GM12878 (cell line): ENCODE data around the gene NDUFA11. TPM values are rescaled to one million over a fixed set of nuclear protein-coding genes. Genes with fewer than 3 reads are reported as not detected.

Experiments
- ATAC-seq: fragments of 200-7000 bp; cut with Tn5 transposase; 3 replicates; pipeline ENCODE4 v1.9.1; 2020; ENCODE audit warnings: mild to moderate bottlenecking, moderate library complexity
- BruUV-seq: library from RNA; stranded (reverse); fragments of 400-500 nt; replicated peaks from 2 replicates; lab custom pipeline; 2021; lab: Mats Ljungman, UMichigan
- CTCF ChIA-PET: fragments of 300-600 bp; sonication (Branson Sonifier 250); formaldehyde crosslinking; extraction: SDS; loops from one replicate; lab custom pipeline; 2021; ENCODE audit warnings: inconsistent platforms; lab: Yijun Ruan, JAX
- POLR2A ChIA-PET: fragments of 350-600 bp; formaldehyde crosslinking; extraction: SDS; loops from one replicate; lab custom pipeline; 2021; ENCODE audit warnings: inconsistent platforms; lab: Charles Lee
- RAD21 ChIA-PET: fragments of 300-600 bp; sonication (Branson Sonifier 250); formaldehyde crosslinking; loops from one replicate; lab custom pipeline; 2023; ENCODE audit warnings: antibody characterized with exemption; ENCODE audit not compliant: unreplicated experiment; lab: Charles Lee
- SMC1A ChIA-PET: fragments of 300-600 bp; sonication (Branson Sonifier 250); formaldehyde crosslinking; loops from one replicate; lab custom pipeline; 2023; ENCODE audit not compliant: unreplicated experiment, uncharacterized antibody; lab: Charles Lee
- DNase-seq: peaks from one replicate; pipeline ENCODE4 v3.0.0-alpha.2; 2011; ENCODE audit warnings: low read depth, low spot score
- FAIRE-seq: peaks from 3 replicates; lab custom pipeline; 2011; peaks lifted over from hg19 to GRCh38; lab: Jason Lieb, UNC
- H2AFZ ChIP-seq: 2 replicates; pipeline ENCODE4 v1.6.0; 2011; ENCODE audit warnings: low read depth, low read length, control low read depth; ENCODE audit not compliant: control insufficient read depth
- H3K27ac ChIP-seq: 2 replicates; pipeline ENCODE4 v1.5.1; 2011; ENCODE audit warnings: control low read depth; ENCODE audit not compliant: control insufficient read depth, insufficient read depth
- H3K27me3 ChIP-seq, 2 experiments: replicated peaks in 1 of 2; 2 replicates each; pipeline versions ENCODE4 v1.6.0 to v1.6.1; 2011; ENCODE audit warnings: low read length in 1 of 2; ENCODE audit not compliant: control insufficient read depth in 2 of 2, insufficient read depth in 2 of 2
- H3K36me3 ChIP-seq, 2 experiments: 2 replicates each; pipeline ENCODE4 v1.5.1; 2011; ENCODE audit warnings: low read length in 1 of 2; ENCODE audit not compliant: control insufficient read depth in 2 of 2, insufficient read depth in 2 of 2
- H3K4me1 ChIP-seq: 2 replicates; pipeline ENCODE4 v1.6.1; 2011; ENCODE audit warnings: mild to moderate bottlenecking, low read length, moderate library complexity, mixed read lengths; ENCODE audit not compliant: control insufficient read depth, insufficient read depth
- H3K4me2 ChIP-seq: 2 replicates; pipeline ENCODE4 v1.6.0; 2011; ENCODE audit warnings: control low read depth; ENCODE audit not compliant: control insufficient read depth, insufficient read depth
- H3K4me3 ChIP-seq: fragments of 200-600 bp; sonication (generic); 2 replicates; pipeline ENCODE4 v1.5.1; 2016
- H3K79me2 ChIP-seq: 2 replicates; pipeline ENCODE4 v1.6.0; 2011; ENCODE audit warnings: low read length; ENCODE audit not compliant: control insufficient read depth, insufficient read depth
- H3K9ac ChIP-seq: 2 replicates; pipeline ENCODE4 v1.8.0; 2011; ENCODE audit warnings: low read length, control low read depth, mixed read lengths; ENCODE audit not compliant: control insufficient read depth, insufficient read depth
- H3K9me3 ChIP-seq: replicated peaks from 3 replicates; pipeline ENCODE4 v1.5.1; 2011; ENCODE audit warnings: mild to moderate bottlenecking, low read length; ENCODE audit not compliant: control insufficient read depth, insufficient read depth
- H4K20me1 ChIP-seq: 2 replicates; pipeline ENCODE4 v1.6.0; 2011; ENCODE audit not compliant: control insufficient read depth, insufficient read depth
- BMI1 ChIP-seq: fragments of 450-650 bp; IDR thresholded peaks from 2 replicates; pipeline ENCODE4 v1.6.1; 2016; ENCODE audit warnings: mild to moderate bottlenecking, moderate library complexity, borderline replicate concordance
- GATAD2B ChIP-seq: fragments of 450-650 bp; conservative IDR thresholded peaks from 2 replicates; pipeline ENCODE4 v1.6.1; 2017; ENCODE audit warnings: low read depth, mild to moderate bottlenecking, moderate library complexity
- MYB ChIP-seq: fragments of 150-350 bp; IDR thresholded peaks from 2 replicates; pipeline ENCODE4 v1.6.1; 2014; ENCODE audit warnings: mild to moderate bottlenecking, low read depth, low read length, borderline replicate concordance
- NFYB ChIP-seq: IDR thresholded peaks from 2 replicates; pipeline ENCODE4 v1.6.1; 2011; ENCODE audit warnings: low read depth, mild to moderate bottlenecking, low read length, improper control_type of control experiment, moderate library complexity; ENCODE audit not compliant: insufficient read depth
- POLR2AphosphoS2 ChIP-seq: IDR thresholded peaks from 2 replicates; pipeline ENCODE4 v1.6.1; 2011; ENCODE audit warnings: low read depth, mild to moderate bottlenecking, low read length, improper control_type of control experiment, moderate library complexity
- STAT3 ChIP-seq: IDR thresholded peaks from 2 replicates; pipeline ENCODE4 v1.6.1; 2011; ENCODE audit warnings: low read depth, low read length, improper control_type of control experiment
- TCF12 ChIP-seq: IDR thresholded peaks from 2 replicates; pipeline ENCODE4 v1.6.1; 2011; ENCODE audit warnings: low read depth, mild to moderate bottlenecking, low read length
- YY1 ChIP-seq: IDR thresholded peaks from 2 replicates; pipeline ENCODE4 v1.6.1; 2011; ENCODE audit warnings: low read depth, mild to moderate bottlenecking, low read length
- ZNF622 ChIP-seq: fragments of 450-650 bp; IDR thresholded peaks from 2 replicates; pipeline ENCODE4 v1.6.1; 2017; ENCODE audit warnings: mild to moderate bottlenecking, inconsistent platforms
- WGBS: methylation state at CpG from one replicate; pipeline ENCODE4 v1.1.6; 2016; ENCODE audit warnings: low lambda C conversion rate; ENCODE audit not compliant: insufficient replicate concordance, insufficient coverage; ENCODE audit errors: missing lambda C conversion rate; 5-methylcytosine and 5-hydroxymethylcytosine counted together
- in situ Hi-C: fragments of 300-500 bp; cut with MboI; formaldehyde crosslinking; loops from 9 replicates; pipeline ENCODE4 v1.14.3; 2018; ENCODE audit warnings: mixed read lengths
- intact Hi-C: fragments of 100-400 bp; cut with micrococcal nuclease; formaldehyde crosslinking; loops from one replicate; pipeline ENCODE4 v1.14.2; 2022; ENCODE audit not compliant: unreplicated experiment
- polyA plus RNA-seq, 11 experiments: library from polyadenylated mRNA; depleted of rRNA in 4 of 11; unstranded in 6 of 11; stranded (reverse) in 5 of 11; fragments of >200 nt; fragmentation: Nextera tagmentation in 4 of 11; fragmentation: Illumina TruSeq in 1 of 11; extraction: Ambion mirVana in 4 of 11; extraction: Trizol in 1 of 11; gene quantifications; 1 replicate in 1 of 11; 2 replicates in 10 of 11; pipeline versions ENCODE4 v1.2.1 to v1.2.3, GENCODE V29; 2011 to 2016; ENCODE audit warnings: inconsistent platforms in 2 of 11, missing spikeins in 2 of 11, low read depth in 1 of 11
- total RNA-seq, 4 experiments: library from RNA; depleted of rRNA in 3 of 4; stranded (reverse); fragments of >200 nt in 3 of 4; fragmentation: Illumina TruSeq in 1 of 4; extraction: Trizol in 1 of 4; gene quantifications; 2 replicates each; pipeline versions ENCODE4 v1.2.1 to v1.2.3, GENCODE V29; 2013 to 2021
- TF ChIP-seq, protein P1 (sequence below): IDR thresholded peaks from 2 replicates; pipeline ENCODE4 v1.6.1; 2012; ENCODE audit warnings: mild to moderate bottlenecking, low read depth, low read length

NDUFA11 gene
- total and polyA plus RNA-seq, 10 of the 15 experiments (the other 5 are each of a cell fraction or from before 2014, with no cell fraction given): 108 to 600 (median 289) TPM

DNA sequence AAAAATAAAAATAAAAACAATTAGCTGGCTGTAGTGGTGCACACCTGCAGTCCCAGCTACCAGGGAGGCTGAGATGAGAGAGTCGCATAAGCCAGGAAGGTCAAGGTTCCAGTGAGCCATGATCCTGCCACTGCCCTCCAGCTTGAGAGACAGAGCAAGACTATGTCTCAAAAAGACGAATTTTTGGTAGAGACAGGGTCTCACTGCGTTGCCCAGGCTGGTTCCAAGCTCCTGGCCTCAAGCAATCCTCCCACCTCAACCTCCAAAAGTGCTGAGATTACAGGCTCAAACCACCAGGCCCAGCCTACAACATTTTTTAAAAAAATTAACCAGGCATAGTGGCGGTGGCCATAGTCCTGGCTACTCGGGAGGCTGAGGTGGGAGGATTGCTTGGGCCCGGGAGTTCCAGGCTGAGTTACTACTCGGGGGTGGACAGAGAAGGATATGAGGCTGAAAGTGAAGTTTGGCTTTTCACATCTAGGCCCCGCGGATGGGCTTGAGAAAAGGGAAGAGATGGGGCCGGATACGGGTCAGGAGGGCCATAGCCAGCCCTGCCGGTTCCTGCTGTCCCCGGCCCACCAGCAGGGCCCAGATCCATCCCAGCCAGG, 10.2 kb downstream of the NDUFA11 start:
- peaks cover 3% of the 10 kb centered on the region; the same call in 1 of the 2 replicates for H4K20me1 ChIP-seq
- DNase-seq: no peak
- no peak overlapping the region for H3K27ac ChIP-seq
- no peaks in the 10 kb centered on the region; the same call in 1 of the 2 replicates for H3K79me2 ChIP-seq
- H3K4me3 ChIP-seq: no peak overlapping the region
- no peaks in the 10 kb centered on the region for H3K27me3 ChIP-seq
- in situ Hi-C loops (no loop called here), intact Hi-C loops (no loop called here)
- ChIA-PET SMC1A (no interaction called here), CTCF (interaction anchor here (0.6 to 1.4 kb wide), 4 partner anchors 8 to 207 kb away, joined by 3 to 8 read pairs (median 4); partner anchors contain the start of genes NDUFA11 and NRTN), POLR2A (interaction anchor here (0.6 to 1.0 kb wide), 2 partner anchors 10 to 75 kb away, joined by 4 read pairs; no protein-coding TSS in a partner anchor), RAD21 (no interaction called here)
- H3K9me3 ChIP-seq: no peaks in the 10 kb centered on the region
- H3K36me3 ChIP-seq: peaks cover 3 to 13% of the 10 kb centered on the region in 2 experiments; a peak in 3 of 4 replicates
- no peak for ATAC-seq
- 77% methylated on average over 13 of the region's 13 CpGs for WGBS
- no peak overlapping the region for H3K9ac ChIP-seq
- no TSS peak for BruUV-seq
- FAIRE-seq: no peak
- H3K4me2 ChIP-seq: no peak overlapping the region
- H3K4me1 ChIP-seq: no peaks in the 10 kb centered on the region
- H2AFZ ChIP-seq: no peak overlapping the region
- TF ChIP-seq GATAD2B (no peak), POLR2AphosphoS2 (no peak), YY1 (no peak), NFYB (no peak), ZNF622 (no peak), MYB (no peak), TCF12 (no peak), BMI1 (no peak), STAT3 (no peak)
- TF ChIP-seq, protein P1, sequence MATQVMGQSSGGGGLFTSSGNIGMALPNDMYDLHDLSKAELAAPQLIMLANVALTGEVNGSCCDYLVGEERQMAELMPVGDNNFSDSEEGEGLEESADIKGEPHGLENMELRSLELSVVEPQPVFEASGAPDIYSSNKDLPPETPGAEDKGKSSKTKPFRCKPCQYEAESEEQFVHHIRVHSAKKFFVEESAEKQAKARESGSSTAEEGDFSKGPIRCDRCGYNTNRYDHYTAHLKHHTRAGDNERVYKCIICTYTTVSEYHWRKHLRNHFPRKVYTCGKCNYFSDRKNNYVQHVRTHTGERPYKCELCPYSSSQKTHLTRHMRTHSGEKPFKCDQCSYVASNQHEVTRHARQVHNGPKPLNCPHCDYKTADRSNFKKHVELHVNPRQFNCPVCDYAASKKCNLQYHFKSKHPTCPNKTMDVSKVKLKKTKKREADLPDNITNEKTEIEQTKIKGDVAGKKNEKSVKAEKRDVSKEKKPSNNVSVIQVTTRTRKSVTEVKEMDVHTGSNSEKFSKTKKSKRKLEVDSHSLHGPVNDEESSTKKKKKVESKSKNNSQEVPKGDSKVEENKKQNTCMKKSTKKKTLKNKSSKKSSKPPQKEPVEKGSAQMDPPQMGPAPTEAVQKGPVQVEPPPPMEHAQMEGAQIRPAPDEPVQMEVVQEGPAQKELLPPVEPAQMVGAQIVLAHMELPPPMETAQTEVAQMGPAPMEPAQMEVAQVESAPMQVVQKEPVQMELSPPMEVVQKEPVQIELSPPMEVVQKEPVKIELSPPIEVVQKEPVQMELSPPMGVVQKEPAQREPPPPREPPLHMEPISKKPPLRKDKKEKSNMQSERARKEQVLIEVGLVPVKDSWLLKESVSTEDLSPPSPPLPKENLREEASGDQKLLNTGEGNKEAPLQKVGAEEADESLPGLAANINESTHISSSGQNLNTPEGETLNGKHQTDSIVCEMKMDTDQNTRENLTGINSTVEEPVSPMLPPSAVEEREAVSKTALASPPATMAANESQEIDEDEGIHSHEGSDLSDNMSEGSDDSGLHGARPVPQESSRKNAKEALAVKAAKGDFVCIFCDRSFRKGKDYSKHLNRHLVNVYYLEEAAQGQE: no peak
